MM.1S (cell line): Measurements from ENCODE around the gene PTPRN2.

Source experiments
- EZH2 ChIP-seq: fragments of 300-600 bp; sonication (generic); optimal IDR thresholded peaks from 2 replicates; pipeline ENCODE3; 2017; ENCODE audit warnings: low read depth, mild to moderate bottlenecking, antibody characterized with exemption, low read length, mixed read lengths
- TF ChIP-seq, protein P1 (sequence below): fragments of 300-600 bp; sonication (generic); IDR thresholded peaks from 2 replicates; pipeline ENCODE4 v1.5.1; 2016; ENCODE audit warnings: antibody characterized with exemption, low read length, mixed read lengths

DNA sequence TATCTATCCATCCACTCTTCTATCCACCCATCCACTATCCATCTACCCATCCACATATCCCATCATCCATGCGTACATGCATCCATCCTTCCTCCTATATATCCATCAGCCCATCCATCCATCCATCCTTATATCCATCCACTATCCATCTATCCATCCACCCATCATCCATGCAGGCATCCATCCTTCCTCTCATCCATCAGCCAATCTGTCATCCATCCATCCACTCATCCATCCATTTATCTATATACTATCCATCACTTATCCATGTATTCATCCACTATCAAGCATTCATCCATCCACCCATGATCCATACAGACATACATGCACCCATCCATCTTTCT, 765.0 kb downstream of the PTPRN2 start:
- TF ChIP-seq, protein P1, sequence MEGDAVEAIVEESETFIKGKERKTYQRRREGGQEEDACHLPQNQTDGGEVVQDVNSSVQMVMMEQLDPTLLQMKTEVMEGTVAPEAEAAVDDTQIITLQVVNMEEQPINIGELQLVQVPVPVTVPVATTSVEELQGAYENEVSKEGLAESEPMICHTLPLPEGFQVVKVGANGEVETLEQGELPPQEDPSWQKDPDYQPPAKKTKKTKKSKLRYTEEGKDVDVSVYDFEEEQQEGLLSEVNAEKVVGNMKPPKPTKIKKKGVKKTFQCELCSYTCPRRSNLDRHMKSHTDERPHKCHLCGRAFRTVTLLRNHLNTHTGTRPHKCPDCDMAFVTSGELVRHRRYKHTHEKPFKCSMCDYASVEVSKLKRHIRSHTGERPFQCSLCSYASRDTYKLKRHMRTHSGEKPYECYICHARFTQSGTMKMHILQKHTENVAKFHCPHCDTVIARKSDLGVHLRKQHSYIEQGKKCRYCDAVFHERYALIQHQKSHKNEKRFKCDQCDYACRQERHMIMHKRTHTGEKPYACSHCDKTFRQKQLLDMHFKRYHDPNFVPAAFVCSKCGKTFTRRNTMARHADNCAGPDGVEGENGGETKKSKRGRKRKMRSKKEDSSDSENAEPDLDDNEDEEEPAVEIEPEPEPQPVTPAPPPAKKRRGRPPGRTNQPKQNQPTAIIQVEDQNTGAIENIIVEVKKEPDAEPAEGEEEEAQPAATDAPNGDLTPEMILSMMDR, result no peak
- TF ChIP-seq EZH2, result no peak
